Activated effector memory CD4-positive, alpha-beta T cell treated with Interleukin-2 at 50 U/mL for 16 hours (primary cell): ENCODE data around the gene ENTHD1.

Experiments
- DNase-seq: peaks from one replicate; pipeline ENCODE4 v3.0.0-alpha.2; 2020

ENTHD1 gene

GRCh38 chr22:39893526-39893925 lies at the start of gene ENTHD1:
Gene ENTHD1, minus strand, starts transcription at chr22:39893760. Its CDS starts 6,012 bp downstream, at chr22:39887748.
- no peak for DNase-seq

- no peak for DNase-seq
Observed at GRCh38 chr22:39943337-39943736, 49.8 kb upstream of the ENTHD1 start.

- no peak for DNase-seq
Observed at GRCh38 chr22:39942439-39943230, 49.1 kb upstream of the ENTHD1 start.

GRCh38 chr22:39941601-39942000 lies 48.0 kb upstream of the ENTHD1 start:
- DNase-seq: no peak

- no peak for DNase-seq
Observed at GRCh38 chr22:39940757-39941305, 47.3 kb upstream of the ENTHD1 start.

- no peak for DNase-seq
Observed at GRCh38 chr22:39939830-39940229, 46.3 kb upstream of the ENTHD1 start.

- DNase-seq: no peak
Observed at GRCh38 chr22:39938509-39939111, 45.0 kb upstream of the ENTHD1 start.

GRCh38 chr22:39937906-39938305 lies 44.3 kb upstream of the ENTHD1 start:
- DNase-seq: no peak

GRCh38 chr22:39936523-39937145 lies 43.1 kb upstream of the ENTHD1 start:
- no peak for DNase-seq

GRCh38 chr22:39935612-39936011 lies 42.1 kb upstream of the ENTHD1 start:
- DNase-seq: no peak

GRCh38 chr22:39935116-39935515 lies 41.6 kb upstream of the ENTHD1 start:
- no peak for DNase-seq

- no peak for DNase-seq
Observed at GRCh38 chr22:39933741-39934140, 40.2 kb upstream of the ENTHD1 start.

GRCh38 chr22:39932918-39933649 lies 39.5 kb upstream of the ENTHD1 start:
- no peak for DNase-seq

- no peak for DNase-seq
Observed at GRCh38 chr22:39932166-39932565, 38.6 kb upstream of the ENTHD1 start.

GRCh38 chr22:39931251-39931650 lies 37.7 kb upstream of the ENTHD1 start:
- DNase-seq: no peak

- DNase-seq: no peak
Observed at GRCh38 chr22:39928536-39929520, 35.3 kb upstream of the ENTHD1 start.

- no peak for DNase-seq
Observed at GRCh38 chr22:39927544-39927943, 34.0 kb upstream of the ENTHD1 start.

GRCh38 chr22:39926753-39927152 lies 33.2 kb upstream of the ENTHD1 start:
- no peak for DNase-seq

GRCh38 chr22:39925909-39926679 lies 32.5 kb upstream of the ENTHD1 start:
- DNase-seq: no peak

GRCh38 chr22:39925273-39925672 lies 31.7 kb upstream of the ENTHD1 start:
- DNase-seq: no peak

- DNase-seq: no peak
Observed at GRCh38 chr22:39924286-39924685, 30.7 kb upstream of the ENTHD1 start.
